Activated T-helper 1 cell treated with anti-CD3 and anti-CD28 coated beads, Interleukin-2, amount 50 U/mL, for 16 hours (primary cell): Measurements from ENCODE around the gene MDM4.

ENCODE experiments used
- DNase-seq, 2 donors: peaks; one replicate each; pipeline ENCODE4 v3.0.0-alpha.2; 2020; ENCODE audit warnings: low read depth in 1 of 2, low spot score in 1 of 2

MDM4 gene

GRCh38 chr1:204602871-204603542 is 86.8 kb downstream of the MDM4 start:
- no peak for DNase-seq

GRCh38 chr1:204605791-204606190 is 89.6 kb downstream of the MDM4 start:
- no peak for DNase-seq
